NCI-H2107 treated with DMSO at 0.1 percent for 48 hours (cell line): ENCODE measurements around the gene CD70.
"Not testable (repeated sequence)": the region's sequence is repeated elsewhere in the genome, so short reads cannot be mapped to it uniquely, and the experiment has no call there.

Experiments used
- DNase-seq: peaks from one replicate; lab custom pipeline; 2025; ENCODE audit not compliant: unreplicated experiment; lab: John Stamatoyannopoulos, UW

The CD70 gene, protein sequence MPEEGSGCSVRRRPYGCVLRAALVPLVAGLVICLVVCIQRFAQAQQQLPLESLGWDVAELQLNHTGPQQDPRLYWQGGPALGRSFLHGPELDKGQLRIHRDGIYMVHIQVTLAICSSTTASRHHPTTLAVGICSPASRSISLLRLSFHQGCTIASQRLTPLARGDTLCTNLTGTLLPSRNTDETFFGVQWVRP

DNA sequence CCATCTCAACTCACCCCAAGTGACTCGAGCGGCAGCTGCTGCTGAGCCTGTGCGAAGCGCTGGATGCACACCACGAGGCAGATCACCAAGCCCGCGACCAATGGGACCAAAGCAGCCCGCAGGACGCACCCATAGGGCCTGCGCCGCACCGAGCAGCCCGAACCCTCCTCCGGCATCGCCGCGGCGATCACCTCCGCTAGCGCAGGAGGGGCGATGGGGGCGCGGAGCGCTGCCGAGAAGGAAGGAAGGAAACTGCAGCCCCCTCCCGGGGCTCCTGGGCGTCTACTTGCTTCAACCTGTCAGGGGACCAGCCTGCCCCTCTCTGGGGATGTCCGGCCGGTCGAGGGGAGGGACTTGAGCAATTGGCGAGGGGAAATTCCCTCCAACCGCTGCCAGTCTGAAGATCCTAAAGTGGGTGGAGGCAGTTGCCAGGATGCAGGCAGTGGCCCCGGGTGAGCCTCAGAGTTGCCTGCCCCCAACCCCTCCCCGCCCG is at the start of gene CD70:
TSS of gene CD70 (minus strand) at position 324 of the 493 bp plus-strand sequence. CDS start at position 176, 148 bp downstream.
- DNase-seq = no peak

DNA sequence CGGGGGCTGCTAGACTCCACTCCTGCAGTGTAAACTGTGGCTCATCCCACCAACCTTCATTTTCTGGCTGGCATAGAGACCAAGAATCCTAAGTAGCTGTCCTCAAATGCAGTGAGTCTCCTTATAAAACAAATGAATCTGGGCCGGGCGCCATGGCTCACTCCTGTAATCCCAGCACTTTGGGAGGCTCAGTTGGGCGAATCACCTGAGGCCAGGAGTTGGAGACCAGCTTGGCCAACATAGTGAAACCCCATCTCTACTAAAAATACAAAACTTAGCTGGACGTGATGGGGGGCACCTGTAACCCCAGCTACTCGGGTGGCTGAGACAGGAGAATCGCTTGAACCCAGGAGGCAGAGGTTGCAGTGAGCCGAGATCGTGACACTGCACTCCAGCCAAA is 49.4 kb upstream of the CD70 start:
- DNase-seq = not testable (repeated sequence)

DNA sequence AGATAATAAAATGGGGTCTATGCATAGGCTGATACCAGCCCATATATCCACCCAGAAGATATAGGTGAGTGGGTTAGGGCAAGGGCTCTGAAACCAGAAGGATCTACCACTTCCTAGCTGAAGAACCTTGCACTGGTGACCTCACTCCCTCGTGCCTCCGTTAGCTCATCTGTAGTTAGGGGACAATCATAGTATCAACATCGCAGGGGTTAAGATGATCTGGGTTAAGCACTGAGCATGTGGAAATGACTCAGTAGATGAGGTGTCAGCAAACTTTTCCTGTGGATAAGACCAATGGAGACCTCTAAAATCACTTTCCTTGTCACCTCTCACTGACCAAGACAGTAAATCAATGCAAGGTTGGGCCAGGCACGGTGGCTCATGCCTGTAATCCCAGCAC is 48.5 kb upstream of the CD70 start:
- no peak for DNase-seq

DNA sequence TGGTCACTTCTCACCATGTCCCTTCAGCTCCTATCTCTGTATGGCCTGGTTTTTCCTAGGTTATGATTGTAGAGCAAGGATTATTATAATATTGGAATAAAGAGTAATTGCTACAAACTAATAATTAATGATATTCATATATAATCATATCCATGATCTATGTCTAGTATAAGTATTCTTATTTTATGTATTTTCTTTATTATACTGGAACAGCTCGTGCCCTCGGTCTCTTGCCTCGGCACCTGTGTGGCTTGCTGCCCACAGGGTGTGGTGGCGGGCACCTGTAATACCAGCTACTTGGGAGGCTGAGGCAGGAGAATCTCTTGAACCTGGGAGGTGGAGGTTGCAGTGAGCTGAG is 42.5 kb upstream of the CD70 start:
- not testable (repeated sequence) for DNase-seq

DNA sequence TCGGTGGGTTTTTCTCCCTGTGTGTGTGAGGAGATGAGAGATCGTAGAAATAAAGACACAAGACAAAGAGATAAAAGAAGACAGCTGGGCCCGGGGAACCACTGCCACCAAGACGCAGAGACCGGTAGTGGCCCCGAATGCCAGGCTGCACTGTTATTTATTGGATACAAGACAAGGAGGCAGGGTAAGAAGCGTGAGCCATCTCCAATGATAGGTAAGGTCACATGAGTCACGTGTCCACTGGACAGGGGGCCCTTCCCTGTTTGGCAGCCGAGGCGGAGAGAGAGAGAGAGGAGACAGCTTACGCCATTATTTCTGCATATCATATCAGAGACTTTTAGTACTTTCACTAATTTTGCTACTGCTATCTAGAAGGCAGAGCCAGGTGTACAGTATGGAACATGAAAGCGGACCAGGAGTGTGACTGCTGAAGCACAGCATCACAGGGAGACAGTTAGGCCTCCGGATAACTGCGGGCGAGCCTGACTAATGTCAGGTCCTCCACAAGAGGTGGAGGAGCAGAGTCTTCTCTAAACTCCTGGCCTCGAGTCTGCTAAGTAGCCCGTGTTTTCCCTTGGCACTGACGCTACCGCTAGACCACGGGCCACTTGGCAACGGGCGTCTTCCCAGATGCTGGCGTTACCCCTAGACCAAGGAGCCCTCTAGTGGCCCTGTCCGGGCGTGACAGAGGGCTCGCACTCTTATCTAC is 42.0 kb upstream of the CD70 start:
- not testable (repeated sequence) for DNase-seq

DNA sequence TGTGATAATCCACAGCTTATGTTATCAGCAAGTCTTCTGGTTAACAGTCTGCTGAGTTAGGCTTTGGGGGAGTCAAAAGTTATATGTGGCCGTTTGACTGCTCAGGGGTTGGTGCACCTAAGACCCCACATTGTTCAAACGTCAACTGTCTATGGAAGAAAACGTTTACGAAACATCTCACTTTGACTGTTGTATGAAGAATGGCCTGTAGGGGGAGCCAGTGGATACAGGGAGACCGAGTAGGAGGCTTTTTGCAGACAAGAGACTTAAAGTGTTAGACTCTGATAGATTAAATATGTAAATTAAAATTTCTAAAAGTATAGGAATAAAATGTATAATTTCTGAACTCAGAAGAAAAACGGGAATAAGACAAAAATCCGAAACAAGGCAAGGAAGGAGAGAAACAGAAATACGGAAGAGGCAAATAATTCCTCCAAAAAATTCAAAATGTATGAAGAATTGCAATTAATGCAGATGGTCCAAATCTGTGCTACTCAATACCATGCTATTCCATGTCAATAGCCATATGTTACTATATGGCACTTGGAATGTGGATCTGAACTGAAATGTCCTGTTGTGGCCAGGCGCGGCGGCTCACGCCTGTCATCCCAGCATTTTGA is 41.2 kb upstream of the CD70 start:
- peak; percentile 35 for DNase-seq

DNA sequence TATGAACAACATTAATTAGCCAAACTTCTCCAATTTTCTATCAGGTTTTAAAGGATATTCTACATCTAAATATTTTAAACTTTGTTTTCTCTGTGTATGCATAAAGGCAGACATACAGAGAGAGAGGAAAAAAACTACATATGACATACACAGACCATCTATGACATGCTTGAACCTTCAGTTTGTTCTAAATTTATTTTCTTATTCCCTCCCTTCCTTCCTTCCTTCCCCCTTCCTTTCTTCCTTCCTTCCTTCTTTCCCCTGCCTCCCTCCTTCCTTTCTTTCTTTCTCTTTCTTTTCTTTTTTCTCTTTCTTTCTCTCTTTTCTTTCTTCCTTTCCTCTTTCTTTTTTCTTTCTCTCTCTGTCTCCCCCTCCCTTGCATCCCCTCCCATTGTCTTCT is 35.8 kb upstream of the CD70 start:
- DNase-seq = no peak

DNA sequence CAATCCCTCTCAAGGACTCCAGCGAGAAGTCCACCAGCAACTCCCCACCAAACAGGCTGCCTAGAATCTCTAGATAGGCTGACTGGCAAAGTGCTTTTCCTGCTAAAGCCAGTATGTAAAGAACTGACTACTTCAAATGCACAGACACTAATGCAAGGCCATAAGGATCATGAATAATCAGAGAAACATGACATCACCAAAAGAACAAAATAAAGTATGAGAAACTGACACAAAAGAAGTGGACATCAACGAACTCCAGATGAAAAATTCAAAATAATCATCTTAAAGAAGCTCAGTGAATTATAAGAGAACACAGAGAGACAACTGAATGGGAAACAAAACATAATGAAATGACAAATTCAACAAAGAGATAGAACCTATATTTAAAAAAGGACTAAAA is 26.4 kb upstream of the CD70 start:
- DNase-seq = no peak

DNA sequence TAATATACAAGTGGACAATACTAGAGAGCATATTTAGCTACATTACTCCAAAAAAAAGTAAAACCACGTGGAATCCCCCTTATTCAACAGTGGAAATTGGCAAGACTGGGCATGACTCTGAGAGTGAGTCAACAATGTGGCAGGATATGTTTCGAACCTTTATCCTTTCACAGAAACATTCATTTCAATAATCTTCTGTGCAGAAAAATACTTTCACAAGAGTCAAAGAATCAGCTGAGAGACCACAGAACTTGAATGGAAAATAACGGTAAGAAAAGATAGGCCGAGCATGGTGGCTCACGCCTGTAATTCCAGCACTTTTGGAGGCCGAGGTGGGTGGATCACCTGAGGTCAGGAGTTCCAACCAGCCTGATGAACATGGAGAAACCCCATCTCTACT is 25.1 kb upstream of the CD70 start:
- no peak for DNase-seq

DNA sequence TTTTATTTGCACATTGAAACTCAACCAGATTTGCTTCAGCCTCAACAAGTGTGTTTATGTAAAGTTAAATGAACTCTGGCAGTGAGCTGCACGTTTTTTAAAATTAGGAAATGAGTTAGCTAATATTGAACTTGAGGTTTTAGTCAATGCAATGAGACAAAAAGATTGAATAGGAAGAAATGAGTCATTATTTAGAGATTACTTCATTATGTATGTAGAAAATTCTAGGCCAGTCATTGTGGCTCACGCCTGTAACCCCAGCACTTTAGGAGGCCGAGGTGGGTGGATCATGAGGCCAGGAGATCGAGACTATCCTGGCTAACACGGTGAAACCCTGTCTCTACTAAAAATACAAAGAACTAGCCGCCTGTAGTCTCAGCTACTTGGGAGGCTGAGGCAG is 22.8 kb upstream of the CD70 start:
- no peak for DNase-seq

DNA sequence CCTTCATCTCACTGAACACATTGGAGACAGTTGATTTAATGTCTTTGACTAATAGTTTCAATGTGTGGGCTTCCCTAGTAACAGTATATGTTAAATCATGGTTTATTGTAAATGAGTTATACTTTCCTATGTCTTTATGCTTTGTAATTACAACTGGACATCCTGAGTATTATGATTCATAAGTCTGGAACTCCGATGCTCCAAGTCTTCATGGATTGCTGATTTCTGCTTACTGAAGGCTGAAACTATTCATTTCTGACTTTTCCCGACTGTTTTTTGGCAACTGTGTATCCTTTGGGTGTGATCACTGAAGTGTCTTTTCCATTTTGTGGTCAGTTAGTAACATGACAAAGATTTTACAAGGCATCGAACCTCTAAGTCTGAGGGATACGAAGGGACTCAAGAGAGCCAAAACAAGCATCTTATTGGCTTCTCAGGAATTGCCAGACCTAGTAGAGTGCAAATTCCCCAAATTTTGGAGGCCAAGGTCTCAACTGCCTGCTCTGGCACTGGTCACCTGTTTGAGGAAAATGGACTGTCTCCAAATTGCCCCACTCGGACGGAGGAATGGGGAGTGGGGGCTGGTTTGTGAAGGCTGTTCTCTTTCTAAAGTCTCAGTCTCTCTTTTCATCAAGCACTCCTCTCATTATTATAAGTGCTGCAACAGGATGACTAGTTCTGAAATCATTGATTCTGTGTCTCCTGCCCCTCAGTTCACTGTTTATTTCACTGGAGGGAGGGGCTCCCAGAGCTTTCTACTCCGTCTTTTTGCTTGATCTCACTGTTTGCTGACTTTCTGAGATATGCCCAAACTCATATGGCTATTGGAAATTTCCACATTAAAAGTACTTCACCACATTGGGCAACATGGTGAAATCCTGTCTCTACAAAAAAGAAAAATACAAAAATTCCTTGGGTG is 20.2 kb upstream of the CD70 start:
- DNase-seq = no peak

DNA sequence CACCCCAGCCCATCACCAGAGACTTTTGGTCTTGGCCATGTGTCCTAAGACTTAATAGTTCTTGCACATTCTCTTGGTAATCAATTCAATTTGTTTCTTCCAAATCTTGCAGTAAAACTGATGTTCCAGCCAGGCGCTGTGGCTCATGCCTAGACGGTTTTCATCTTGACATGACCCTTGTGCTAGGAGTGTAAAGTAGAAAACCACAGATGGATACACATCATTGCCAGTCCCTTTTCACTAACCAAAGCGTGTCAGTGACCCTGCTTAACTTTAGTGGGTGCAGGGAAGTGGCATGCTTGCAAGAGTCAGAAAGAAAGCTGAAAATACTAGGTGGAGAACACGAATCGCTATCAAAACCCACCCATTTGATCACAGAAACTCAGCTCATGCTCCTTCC is 18.0 kb upstream of the CD70 start:
- DNase-seq = no peak

DNA sequence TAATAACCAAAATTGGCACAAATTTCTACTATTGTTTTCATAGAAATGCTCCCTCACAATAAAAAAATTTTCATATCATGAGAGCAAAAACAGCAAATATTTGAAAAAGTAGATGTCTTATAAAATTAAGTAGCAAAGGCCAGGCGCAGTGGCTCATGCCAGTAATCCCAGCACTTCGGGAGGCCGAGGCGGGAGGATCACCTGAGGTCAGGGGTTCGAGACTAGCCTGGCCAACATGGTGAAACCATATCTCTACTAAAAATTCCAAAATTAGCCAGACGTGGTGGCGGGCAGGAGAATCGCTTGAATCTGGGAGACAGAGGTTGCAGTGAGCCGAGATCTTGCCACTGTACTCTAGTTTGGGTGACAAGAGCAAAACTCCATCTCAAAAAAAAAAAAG is 17.2 kb upstream of the CD70 start:
- DNase-seq = not testable (repeated sequence)

DNA sequence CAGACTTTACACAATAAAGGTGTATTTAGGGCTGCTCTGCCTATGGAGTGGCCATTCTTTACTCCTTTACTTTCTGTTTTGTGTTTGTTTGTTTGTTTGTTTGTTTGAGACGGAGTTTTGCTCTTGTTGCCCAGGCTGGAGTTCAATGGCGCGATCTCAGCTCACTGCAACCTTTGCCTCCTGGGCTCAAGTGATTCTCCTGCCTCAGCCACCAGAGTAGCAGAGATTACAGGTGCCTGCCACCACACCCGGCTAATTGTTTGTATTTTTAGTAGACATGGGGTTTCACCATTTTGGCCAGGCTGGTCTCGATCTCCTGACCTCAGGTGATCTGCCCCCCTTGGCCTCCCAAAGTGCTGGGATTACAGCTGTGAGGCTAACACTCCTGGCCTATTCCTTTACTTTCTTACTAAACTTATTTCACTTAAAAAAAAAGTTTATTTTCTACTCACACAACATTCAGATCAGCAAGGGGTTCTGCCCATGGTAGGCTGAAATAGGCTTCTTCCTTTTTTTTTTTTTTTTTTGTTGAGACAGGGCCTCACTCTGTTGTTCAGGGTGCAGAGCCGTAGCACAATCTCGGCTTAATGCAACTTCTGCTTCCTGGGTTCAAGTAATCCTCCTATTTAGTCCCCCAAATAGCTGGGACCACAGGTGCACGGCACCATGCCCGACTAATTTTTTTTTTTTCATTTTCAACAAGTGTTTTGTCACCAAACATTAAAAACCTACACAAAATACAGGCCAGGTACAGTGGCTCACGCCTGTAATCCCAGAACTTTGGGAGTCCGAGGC is 15.5 kb upstream of the CD70 start:
- DNase-seq = not testable (repeated sequence)

DNA sequence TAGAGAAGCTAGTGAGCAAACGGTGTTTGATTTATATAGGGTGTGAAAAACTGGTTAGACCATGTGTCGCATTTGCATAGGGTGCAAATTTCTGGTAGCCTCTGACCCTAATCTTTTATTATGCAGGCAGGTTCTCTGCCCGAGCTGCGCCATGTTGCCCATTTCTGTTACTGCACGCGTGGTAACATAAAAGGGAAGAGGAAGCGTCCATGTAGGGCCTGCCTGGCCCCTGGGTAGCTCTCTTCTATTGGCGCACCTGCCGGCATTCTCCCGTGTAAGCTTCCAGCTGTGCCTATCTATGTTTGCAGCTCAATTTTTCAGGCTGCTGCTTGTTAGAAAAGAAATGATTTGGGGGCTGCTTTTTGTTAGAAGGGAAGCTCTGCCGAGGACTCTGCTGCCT is 14.0 kb upstream of the CD70 start:
- DNase-seq = no peak

DNA sequence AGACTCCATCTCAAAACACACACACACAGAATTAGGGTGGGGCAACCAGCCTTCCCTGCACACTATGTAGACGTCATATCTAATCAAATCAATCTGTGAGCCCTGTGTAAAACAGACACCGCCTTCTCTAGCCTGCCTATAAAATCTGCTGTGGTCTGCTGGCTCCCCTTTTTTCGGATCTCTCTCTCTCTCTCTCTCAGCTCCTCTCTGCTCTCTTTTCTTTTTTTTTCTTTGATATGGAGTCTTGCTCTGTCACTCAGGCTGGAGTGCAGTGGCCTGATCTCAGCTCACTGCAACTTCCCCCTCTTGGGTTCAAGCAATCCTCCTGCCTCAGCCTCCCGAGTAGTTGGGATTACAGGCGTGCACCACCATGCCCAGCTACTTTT is 11.8 kb upstream of the CD70 start:
- no peak for DNase-seq

DNA sequence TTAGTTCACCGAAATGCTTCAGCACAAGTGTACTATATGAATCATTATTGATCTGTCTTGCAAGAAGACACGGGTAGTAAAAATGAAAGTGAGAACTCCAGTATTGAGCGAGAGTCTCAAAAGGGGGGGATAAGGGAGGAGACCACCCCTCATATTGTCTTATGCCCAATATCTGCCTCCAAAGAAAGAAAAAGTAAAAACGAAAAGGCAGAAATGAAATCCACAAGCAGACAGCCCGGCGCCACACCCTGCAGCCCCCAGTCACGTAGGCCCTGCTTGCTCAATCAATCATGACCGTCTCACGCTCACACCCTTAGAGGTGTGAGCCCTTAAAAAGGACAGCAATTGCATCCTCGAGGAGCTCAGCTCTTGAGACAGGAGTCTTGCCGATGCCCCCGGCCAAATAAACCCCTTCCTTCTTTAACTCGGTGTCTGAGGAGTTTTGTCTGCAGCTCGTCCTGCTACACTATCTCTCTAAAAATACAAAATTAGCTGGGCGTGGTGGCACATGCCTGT is 10.6 kb upstream of the CD70 start:
- not testable (repeated sequence) for DNase-seq

DNA sequence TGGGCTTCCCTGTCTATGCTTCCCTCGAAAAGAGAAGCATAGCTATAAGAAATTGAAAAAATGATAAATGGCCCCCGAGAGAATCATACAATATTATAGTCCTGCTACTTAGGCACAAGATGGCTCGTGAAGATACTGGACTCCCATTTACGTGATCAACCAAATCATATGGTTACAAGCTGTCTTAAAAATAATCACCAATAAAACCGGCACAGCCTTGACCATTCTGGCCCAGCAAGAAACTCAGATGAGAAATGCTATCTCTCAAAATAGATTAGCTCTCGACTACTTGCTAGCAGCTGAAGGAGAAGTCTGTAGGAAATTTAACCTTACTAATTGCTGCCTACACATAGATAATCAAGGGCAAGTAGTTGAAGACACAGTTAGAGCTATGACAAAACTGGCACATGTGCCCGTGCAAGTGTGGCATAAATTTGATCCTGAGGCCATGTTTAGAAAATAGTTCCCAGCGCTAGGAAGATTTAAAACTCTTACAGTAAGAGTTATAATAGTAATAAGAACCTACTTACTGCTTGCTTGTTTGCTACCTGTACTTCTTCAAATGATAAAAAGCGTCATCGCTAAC is 10.1 kb upstream of the CD70 start:
- DNase-seq = not testable (repeated sequence)

DNA sequence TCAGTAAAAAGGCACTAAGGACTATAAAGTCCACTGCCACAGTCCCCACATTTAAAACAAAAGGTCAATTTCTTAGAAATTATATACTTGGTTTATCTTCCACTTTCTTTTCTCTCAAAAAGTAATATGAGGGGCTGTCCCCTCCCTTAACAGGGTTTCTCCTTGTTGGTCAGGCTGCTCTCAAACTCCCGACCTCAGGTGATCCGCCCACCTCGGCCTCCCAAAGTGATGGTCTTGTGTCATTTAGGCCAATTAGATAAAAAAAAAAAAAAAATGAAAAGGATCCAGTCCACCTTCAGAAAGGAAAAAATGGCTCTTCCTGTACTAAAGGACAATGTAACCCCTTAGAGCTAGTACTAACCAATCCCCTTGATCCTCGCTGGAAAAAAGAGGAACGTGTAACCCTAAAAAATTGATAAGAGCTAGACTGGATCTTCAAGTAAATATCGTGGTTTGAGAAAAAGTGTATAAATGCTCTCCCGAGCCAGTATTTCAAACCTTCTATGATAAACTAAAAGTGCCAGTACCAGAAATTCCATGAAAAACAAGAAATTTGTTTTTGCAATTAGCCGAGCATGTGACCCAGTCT is 9.0 kb upstream of the CD70 start:
- DNase-seq = no peak
